ENCODE data around the gene FUS. TPM values are rescaled to one million over a fixed set of nuclear protein-coding genes. Genes with fewer than 3 reads are reported as not detected.

Gene FUS
- total RNA-seq, 1 donor from 2014 or later, result 346 TPM

DNA sequence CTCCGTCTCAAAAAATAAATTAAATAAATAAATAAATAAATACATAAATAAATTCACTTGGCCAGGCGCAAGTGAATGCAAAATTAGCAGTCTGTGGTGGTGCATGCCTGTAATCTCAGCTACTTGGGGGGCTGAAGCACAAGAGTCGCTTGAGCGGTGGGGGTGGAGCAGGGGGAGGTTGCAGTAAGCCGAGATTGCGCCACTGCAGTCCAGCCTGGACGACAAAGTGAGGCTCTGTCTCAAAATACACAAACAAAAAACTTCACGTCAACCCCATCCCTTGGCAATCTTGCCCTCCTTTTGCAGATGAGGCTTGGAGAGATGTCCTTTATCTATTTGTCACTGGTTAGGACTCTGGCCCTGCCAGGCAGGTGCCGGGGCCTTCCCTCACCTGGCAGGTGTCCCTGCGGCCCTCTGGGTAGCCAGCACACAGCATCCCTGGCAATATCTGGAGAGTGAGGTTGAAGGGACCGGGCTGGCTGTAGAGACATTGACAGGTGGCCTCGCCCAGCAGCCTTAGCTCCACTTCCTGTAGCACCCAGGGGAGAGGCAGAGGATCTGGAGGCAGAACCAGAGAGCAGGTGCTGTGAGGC is 34.4 kb upstream of the FUS start:
- no peak for DNase-seq (ENCODE audit: extremely low spot score, unreplicated experiment)
- H3K4me1 Mint-ChIP-seq (ENCODE audit: unreplicated experiment), result peaks cover 13% of the 10 kb centered on the region
- no peak overlapping the region for H3K27ac Mint-ChIP-seq (ENCODE audit: unreplicated experiment)
- peaks cover 18% of the 10 kb centered on the region for H3K27me3 Mint-ChIP-seq (ENCODE audit: unreplicated experiment)
- TF ChIP-seq, protein P1, sequence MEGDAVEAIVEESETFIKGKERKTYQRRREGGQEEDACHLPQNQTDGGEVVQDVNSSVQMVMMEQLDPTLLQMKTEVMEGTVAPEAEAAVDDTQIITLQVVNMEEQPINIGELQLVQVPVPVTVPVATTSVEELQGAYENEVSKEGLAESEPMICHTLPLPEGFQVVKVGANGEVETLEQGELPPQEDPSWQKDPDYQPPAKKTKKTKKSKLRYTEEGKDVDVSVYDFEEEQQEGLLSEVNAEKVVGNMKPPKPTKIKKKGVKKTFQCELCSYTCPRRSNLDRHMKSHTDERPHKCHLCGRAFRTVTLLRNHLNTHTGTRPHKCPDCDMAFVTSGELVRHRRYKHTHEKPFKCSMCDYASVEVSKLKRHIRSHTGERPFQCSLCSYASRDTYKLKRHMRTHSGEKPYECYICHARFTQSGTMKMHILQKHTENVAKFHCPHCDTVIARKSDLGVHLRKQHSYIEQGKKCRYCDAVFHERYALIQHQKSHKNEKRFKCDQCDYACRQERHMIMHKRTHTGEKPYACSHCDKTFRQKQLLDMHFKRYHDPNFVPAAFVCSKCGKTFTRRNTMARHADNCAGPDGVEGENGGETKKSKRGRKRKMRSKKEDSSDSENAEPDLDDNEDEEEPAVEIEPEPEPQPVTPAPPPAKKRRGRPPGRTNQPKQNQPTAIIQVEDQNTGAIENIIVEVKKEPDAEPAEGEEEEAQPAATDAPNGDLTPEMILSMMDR (IDR thresholded peaks at IDR 0.05), result no peak
- H3K9me3 Mint-ChIP-seq (ENCODE audit: unreplicated experiment), result no peaks in the 10 kb centered on the region
- H3K36me3 Mint-ChIP-seq (ENCODE audit: unreplicated experiment), result no peaks in the 10 kb centered on the region
- H3K4me3 Mint-ChIP-seq (ENCODE audit: unreplicated experiment), result no peak overlapping the region

DNA sequence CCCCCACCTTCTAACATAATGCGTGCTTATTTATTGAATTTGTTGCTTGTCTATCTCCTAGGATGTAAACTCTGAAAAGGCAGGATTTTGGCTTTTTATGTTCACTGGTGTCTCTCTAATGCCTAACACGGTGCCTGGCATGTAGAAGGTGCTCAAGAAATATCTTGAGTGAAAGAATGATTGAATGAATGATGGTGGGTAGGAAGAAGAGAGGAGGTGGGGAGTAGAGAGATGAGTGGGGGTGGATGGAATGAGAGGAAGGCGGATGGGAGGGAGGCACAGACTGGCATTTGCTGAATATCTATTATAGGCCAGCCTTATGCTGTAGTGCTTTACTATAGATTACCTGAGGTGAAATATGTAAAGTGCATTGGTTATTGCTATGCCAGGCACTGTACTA is 32.4 kb upstream of the FUS start:
- peaks cover 2% of the 10 kb centered on the region for H3K4me1 Mint-ChIP-seq (ENCODE audit: unreplicated experiment)
- TF ChIP-seq, protein P1 (IDR thresholded peaks at IDR 0.05), result no peak
- no peak overlapping the region for H3K4me3 Mint-ChIP-seq (ENCODE audit: unreplicated experiment)
- H3K27ac Mint-ChIP-seq (ENCODE audit: unreplicated experiment), result no peak overlapping the region
- no peaks in the 10 kb centered on the region for H3K36me3 Mint-ChIP-seq (ENCODE audit: unreplicated experiment)
- no peak for DNase-seq (ENCODE audit: extremely low spot score, unreplicated experiment)
- H3K27me3 Mint-ChIP-seq (ENCODE audit: unreplicated experiment), result peaks cover 18% of the 10 kb centered on the region
- no peaks in the 10 kb centered on the region for H3K9me3 Mint-ChIP-seq (ENCODE audit: unreplicated experiment)

DNA sequence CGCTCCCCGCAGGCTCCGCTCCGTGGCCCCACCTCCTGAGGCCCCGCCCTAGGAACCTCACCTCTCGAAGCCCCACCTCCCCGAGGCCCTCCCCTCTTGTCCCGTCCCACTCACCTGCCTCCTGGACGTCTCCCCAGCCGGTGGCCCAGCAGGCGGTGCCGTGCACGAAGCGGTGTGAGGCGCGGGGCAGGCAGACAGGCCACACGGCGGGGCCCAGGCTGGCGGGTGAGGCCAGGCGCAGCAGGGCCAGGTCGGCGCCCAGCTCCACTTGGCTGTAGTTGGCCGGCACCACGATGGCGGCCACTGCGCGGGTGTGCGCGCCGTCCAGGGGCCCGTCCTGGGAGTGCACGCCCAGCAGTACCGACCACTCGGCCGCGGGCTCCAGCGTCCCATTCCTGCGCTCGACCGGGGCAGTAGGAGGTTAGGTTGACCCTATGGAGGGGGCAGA is 31.6 kb upstream of the FUS start:
- H3K36me3 Mint-ChIP-seq (ENCODE audit: unreplicated experiment), result no peaks in the 10 kb centered on the region
- no peak overlapping the region for H3K4me3 Mint-ChIP-seq (ENCODE audit: unreplicated experiment)
- H3K27me3 Mint-ChIP-seq (ENCODE audit: unreplicated experiment), result peaks cover 18% of the 10 kb centered on the region

DNA sequence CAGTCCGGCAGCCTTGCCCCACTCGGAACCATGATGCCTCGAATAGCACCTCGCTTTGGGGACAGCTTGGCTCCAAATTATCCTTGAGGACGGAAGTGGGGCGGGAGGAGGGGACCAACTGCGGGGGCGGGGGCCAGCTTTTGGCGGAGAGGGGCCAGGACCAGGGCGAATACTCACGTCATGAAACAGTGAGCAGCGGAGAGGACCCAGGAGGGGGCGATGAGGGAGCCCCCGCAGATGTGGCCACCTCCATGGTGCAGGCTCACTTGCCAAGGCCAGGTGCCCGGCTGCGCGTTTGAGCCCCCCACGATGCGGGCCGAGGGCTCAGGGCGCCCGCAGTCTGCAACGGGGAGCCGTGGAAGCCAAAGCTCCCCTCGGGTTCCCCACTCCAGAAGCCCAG is 31.0 kb upstream of the FUS start:
- TF ChIP-seq, protein P1 (IDR thresholded peaks at IDR 0.05), result no peak
- Mint-ChIP-seq H3K4me3 (ENCODE audit: unreplicated experiment) (no peak overlapping the region), H3K36me3 (ENCODE audit: unreplicated experiment) (no peaks in the 10 kb centered on the region), H3K9me3 (ENCODE audit: unreplicated experiment) (no peaks in the 10 kb centered on the region), H3K27me3 (ENCODE audit: unreplicated experiment) (peaks cover 18% of the 10 kb centered on the region), H3K4me1 (ENCODE audit: unreplicated experiment) (peaks cover 2% of the 10 kb centered on the region), H3K27ac (ENCODE audit: unreplicated experiment) (no peak overlapping the region)
- DNase-seq (ENCODE audit: extremely low spot score, unreplicated experiment), result no peak

More for the DNA sequence above, 31.6 kb upstream of the FUS start:
- TF ChIP-seq, protein P1 (IDR thresholded peaks at IDR 0.05), result no peak
- no peak overlapping the region for H3K27ac Mint-ChIP-seq (ENCODE audit: unreplicated experiment)
- DNase-seq (ENCODE audit: extremely low spot score, unreplicated experiment), result no peak
- H3K9me3 Mint-ChIP-seq (ENCODE audit: unreplicated experiment), result no peaks in the 10 kb centered on the region
- peaks cover 2% of the 10 kb centered on the region for H3K4me1 Mint-ChIP-seq (ENCODE audit: unreplicated experiment)

DNA sequence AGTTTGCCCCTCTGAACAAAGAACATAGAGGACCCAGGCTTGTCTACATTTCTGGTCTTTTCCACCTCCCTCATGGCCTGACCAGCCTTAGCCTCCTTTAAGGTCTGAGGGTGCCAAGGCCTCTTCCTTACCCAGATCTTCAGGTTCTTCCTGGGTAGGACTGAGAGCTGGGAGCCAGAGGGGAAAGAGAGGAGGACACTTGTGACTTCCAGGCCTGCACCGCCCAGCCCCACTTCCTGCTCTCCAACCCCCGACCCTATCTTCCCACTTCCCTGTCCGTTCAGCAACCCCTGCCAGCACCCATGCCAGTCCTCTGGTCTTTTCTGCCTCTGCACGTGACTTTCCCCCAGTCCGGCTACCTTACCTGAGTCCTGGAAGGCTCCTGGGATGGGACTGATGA is 30.6 kb upstream of the FUS start:
- DNase-seq (ENCODE audit: extremely low spot score, unreplicated experiment), result no peak
- H3K4me1 Mint-ChIP-seq (ENCODE audit: unreplicated experiment), result peaks cover 2% of the 10 kb centered on the region
- TF ChIP-seq, protein P1 (IDR thresholded peaks at IDR 0.05), result no peak
- no peaks in the 10 kb centered on the region for H3K36me3 Mint-ChIP-seq (ENCODE audit: unreplicated experiment)
- no peaks in the 10 kb centered on the region for H3K9me3 Mint-ChIP-seq (ENCODE audit: unreplicated experiment)
- H3K27me3 Mint-ChIP-seq (ENCODE audit: unreplicated experiment), result peaks cover 18% of the 10 kb centered on the region
- no peak overlapping the region for H3K4me3 Mint-ChIP-seq (ENCODE audit: unreplicated experiment)
- H3K27ac Mint-ChIP-seq (ENCODE audit: unreplicated experiment), result no peak overlapping the region

Measured in osteocyte (in vitro differentiated cells).